Activated CD4-positive, CD25-positive, alpha-beta regulatory T cell treated with anti-CD3 and anti-CD28 coated beads, Interleukin-2, amount 50 U/mL, for 72 hours (primary cell): ENCODE measurements around the gene TPO.
A peak's percentile ranks its signal among the peaks of the same experiment; 100 is the strongest.
"Not testable (repeated sequence)": the region's sequence is repeated elsewhere in the genome, so short reads cannot be mapped to it uniquely, and the experiment has no call there.

ENCODE experiments used
- DNase-seq: peaks from one replicate; pipeline ENCODE4 v3.0.0; 2021

Gene TPO

DNA sequence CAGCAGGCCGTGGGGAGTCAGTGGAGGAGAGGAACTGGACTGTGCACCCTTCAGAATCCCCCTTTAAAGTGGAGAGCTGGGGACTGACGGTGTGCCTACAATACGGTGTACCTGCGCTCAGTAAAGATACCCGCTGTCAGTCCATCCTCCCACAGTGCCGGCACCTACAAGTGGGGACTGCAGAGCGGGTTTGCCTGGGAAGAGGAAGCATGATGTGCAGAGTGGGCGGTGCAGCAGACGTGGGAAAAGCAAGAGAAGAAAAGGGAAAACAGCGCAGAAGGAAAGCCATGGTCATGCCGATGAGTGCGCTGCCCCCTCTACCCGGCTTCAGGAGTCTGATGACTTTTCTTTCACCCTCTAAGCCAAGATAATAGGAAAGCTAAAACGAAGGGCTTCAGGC, 148.0 kb downstream of the TPO start:
- DNase-seq: no peak

DNA sequence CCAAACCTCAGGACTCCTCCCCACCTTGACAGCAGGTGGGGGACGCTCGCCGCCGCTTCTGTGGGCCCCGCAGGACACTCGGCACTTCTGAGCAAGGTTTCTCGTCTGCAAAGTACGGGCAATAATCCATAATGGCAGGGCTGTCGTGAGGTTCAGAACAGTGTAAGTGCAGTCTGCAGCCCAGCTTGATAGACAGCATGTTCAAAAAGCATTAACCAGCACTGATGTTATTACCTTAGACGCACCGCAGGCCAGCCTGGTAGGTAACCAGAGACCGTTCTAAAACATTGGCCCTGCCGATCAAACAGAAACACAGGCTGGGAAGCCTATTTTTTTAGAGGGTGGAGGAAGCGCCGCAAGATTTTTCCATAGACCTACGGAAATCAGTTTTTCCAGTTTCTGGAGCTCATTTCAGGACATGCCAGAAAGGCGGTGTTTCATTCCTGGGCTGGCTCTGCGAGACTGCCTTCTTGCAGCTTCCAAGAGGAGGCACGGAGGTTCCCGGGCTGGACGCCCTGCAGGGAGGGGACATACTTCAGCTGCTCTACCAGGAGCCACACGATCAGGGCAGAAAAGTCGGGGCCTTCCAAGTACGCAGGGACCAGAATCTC, 148.7 kb downstream of the TPO start:
- peak; percentile 17 for DNase-seq

DNA sequence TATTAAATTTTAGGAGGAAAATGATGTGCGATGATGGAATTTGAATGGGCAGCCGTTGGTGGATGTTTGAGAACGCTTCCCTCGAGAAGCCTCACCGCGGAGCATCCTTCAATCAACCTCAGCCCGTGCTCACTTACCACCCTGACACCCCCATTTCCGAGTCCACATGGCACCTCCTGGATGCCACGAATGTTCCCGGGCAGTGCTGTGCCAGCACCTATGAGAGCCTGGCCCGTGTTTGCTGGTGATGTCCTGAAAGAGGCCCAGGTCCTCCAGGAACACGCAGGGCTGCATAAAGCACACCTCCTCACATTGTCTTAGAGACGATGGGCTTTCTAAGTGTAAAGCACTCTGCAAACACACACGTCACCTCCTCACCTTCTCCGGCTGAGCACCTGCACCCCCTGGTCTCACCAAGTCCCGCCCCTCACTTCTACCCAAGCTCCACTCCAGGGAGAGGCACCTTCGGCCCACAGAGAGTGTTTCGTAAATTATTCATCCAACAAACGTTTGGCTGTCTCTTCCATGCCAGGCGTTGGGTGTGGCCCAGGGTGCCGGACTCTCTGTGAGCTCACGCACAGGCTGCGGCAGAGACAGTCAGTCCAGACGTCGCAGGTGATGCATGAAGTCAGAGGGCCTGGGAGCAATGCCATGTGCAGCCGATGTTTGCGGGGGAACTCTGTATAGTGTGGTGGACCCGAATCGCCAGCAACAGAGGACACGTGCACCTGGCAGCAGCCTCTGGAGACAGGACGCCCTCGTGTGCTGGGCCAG, 150.0 kb downstream of the TPO start:
- DNase-seq: peak; percentile 11

DNA sequence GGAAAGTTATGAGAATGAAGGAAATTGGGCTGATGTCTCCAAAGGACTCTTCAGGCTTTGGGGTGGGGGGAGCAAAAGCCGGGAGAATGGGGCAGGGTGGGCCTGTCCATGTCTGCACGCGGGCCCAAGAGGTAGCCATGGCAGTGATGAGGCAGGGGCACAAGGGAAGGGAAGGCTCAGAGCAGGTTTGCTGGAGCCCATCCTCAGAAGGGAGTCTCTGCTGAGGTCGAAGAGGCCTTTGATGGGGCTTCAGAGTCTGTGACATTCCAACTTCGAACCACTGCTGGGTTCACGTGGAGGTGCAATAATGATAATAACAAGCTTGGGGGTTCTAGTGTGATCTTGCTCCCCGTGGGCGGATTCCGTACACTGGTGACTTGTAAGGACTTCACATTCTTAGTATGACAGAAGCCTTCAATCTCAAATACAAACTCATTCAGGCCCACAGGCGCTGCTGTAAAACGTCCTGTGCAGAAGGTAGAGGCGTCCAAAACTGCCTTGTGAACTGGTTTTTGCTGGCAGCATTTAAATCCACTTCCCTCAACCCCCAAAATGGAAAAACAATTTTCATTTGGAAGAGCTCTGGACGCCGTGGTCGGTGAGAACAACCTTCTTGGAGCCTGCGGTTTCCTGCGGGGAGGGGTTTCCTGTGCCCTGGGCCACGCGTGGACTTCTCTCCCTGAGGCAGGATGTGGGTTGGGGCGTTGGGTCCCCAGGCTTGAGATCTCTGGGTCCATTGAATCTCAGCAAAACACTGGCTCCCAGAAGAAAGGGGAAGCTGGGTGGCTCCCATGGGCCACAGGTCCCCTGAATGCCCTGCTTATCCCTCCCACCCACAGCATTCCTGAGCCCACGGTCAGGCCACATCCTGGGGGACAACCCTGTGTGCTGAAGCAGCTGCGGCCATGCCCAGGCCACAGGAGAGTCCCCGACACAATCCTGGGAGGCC, 151.0 kb downstream of the TPO start:
- peak; percentile 29 for DNase-seq

DNA sequence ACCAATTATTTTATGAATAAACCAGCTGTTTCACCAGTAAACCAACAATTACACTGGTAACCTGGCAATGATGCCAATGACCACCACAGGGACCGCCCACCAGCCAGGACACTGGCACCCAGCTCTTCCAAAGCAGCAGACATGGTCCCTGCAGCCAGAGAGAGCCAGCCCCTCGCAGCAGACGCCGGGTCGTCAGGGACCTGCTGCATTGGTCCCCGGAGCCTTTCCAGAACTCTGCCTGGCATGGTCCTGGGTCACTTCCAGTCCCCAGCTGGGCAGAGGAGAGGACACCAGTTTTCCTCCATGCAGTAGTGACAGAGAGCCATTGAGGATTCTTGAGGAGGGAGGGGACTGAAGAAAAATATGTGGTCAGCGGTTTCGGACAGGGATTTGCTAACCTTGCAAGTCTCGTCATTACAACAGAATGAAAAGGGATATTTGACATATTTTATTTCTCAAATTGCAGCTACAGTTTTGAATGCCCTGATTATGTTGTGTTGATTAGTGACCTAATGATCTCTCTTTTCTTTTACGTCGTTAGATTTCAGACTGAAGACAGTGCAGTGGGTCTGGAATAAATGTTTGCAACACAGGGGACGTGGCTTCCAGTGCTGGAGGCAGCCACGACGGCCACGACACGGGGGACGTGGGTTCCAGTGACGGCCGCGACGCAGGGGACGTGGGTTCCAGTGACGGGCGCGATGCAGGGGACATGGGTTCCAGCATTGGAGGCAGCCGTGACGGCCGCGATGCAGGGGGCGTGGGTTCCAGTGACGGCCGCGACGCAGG, 154.5 kb downstream of the TPO start:
- peak; percentile 4 for DNase-seq

DNA sequence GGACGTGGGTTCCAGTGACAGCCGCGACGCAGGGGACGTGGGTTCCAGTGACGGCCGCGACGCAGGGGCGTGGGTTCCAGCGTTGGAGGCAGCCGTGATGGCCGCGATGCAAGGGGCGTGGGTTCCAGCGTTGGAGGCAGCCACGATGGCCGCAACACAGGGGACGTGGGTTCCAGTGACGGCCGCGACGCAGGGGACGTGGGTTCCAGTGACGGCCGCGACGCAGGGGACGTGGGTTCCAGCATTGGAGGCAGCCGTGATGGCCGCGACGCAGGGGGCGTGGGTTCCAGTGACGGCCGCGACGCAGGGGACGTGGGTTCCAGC, 155.0 kb downstream of the TPO start:
- peak; percentile 3 for DNase-seq

DNA sequence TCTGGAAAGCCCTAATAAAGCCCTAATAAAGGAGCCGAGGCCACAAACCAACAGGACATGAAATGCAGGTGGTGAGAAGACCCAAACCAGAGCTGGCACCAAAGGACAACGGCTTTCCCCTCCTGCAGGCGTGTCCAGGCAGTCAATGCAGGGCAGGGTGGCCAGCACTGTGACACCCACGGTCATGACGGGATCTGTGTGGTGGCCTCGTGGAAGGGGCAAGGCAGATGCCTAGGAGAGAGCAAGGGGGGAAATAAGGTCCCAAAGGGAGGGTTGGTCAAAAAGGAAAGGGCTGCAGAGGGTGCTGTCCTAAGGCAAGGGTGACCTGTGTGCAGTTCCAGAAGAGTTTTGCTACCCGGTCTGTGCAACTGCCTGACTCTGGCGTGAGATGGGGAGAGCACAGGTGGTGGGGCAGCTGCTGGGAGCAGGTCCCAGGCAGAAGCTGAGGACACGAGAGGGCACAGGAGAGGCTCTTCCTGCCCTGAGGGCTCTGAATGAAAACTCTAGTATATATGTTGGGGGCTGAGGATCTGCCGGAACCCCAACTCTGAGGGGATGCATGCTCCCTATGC, 156.7 kb downstream of the TPO start:
- peak; percentile 19 for DNase-seq

DNA sequence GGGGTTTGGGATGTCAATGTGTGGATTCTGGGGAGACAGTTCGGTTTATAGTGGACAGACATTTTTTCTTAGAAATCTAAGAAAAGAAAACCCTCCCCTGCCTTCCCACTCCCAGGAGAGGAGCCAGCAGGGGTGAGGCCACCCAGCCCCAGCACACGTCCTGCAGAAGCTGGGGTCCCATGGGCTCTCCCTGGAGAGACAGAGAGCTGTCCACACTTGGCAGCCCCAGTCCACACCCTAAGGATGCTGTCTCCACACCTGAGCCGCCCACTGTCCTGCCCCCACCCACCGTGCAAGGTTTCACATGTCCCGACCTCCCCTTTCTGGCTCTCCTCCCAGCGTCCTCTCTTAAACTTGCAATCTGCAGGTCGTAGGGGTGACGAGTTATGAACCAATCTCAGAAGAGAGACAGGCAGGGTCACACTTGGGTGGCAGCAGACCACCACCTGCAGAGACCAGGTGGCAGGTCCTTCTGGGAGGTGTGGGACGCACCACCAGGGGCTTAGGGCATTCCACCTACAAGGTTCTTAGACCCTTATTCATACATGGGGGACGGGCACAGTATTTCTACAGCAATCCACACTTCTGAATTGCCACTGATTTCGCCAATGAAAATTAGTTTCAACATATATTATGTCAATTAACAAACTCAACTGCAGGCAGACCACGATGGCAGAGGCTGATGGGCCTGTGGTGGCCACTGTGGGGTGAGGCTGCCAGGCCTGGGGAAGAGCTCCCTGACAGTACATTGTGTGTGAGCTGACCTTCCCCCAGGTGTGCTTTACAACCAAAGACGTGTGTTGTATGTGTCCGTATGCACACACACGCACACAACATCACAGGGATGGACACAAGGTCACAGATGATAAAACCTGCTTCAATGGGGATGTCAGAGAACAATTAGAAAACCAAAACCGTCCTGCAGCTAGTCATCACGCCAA, 158.5 kb downstream of the TPO start:
- DNase-seq: peak; percentile 12

DNA sequence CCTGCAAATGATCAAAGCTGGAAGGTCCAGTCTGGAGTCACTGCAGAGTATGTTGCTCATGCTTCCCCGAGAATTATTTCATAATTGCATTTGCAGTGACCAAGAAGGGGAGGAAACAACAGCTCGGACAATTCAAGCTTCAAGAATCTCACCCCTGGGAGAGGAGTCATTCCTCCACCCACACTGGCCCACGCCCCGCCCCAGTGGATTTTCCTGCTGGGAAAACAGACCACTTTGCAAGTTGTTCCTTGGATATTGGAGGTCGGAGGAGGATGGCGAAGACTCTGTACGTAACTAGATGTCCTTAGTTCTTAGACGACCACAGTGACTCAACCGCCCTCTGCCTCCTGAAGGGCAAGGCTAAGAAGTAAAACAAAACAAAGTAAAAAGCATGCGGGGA, 159.4 kb downstream of the TPO start:
- no peak for DNase-seq

DNA sequence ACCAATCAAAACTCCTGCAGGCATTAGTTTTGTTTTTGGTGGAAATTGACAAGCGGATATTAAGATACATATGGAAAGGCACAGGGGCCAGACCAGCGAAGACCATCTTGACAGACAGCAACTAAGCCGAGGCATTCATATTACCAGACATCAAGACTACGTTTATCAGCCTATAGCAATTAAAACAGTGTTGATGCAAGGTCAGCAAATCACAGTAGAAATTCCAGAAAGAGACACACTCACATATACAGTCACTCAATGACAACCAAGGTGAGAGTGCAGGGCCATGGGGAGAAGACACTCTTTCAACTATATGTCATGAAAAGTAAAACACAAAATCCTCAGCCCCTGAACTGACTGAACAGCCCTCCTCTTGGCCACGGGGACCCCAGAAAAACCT, 164.6 kb downstream of the TPO start:
- DNase-seq: no peak

DNA sequence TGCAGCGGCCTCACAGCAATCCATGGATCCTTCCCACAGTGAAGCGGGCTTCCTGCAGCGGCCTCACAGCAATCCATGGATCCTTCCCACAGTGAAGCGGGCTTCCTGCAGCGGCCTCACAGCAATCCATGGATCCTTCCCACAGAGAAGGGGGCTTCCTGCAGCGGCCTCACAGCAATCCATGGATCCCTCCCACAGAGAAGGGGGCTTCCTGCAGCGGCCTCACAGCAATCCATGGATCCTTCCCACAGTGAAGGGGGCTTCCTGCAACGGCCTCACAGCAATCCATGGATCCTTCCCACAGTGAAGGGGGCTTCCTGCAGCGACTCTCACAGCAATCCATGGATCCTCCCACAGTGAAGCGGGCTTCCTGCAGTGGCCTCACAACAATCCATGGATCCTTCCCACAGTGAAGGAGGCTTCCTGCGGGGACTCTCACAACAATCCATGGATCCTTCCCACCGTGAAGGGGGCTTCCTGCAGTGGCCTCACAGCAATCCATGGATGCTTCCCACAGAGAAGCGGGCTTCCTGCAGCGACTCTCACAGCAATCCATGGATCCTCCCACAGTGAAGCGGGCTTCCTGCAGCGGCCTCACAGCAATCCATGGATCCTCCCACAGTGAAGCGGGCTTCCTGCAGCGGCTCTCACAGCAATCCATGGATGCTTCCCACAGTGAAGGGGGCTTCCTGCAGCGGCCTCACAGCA, 168.1 kb downstream of the TPO start:
- DNase-seq: not testable (repeated sequence)

DNA sequence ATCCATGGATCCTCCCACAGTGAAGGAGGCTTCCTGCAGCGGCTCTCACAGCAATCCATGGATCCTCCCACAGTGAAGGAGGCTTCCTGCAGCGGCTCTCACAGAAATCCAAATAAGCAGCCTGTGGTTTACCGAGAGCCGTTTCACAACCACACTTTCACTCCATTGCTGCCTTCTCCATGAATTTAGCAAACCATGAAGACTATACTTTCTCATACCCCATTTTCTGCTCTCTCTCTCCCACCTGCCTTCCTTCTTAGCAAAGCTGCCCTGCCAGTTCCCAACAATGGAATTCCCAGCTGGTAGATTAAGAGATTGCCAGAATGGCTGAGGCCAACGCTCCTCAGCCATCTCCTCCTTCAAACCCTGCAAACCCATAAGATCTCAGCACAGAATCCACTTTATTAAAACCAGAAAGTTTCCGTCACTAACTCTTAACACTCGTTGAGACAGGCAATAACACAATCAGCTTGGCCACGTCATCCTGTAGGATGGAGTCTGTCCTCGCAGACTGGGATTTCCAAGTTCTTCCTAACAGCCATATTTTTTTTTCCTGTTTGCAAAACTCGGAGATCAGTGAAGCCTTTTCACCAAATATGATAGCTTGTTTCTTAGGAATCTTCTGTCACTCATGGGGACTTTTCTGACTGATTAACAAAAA, 168.8 kb downstream of the TPO start:
- DNase-seq: no peak

DNA sequence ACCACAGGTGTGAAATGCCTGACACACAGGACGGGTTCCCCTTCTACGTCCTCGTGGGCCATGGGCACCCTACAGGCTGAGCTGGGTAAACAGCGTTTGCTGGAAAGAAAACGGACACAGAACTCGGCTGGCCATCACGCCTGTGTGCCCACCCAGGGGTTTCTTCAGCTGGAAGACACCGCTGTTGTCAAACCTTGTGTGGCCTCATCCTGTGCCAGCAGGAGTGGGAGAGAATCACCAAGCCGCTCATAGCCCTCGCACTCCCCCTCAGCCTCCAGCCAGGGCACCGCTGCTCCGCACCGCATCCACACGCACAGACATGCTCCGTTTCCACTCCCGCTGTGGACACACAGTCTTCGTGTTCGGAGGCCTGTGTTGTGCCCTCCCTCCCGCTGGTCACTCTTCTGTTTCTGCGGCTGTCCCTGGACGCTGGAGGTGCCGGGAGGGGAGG, 169.7 kb downstream of the TPO start:
- no peak for DNase-seq

DNA sequence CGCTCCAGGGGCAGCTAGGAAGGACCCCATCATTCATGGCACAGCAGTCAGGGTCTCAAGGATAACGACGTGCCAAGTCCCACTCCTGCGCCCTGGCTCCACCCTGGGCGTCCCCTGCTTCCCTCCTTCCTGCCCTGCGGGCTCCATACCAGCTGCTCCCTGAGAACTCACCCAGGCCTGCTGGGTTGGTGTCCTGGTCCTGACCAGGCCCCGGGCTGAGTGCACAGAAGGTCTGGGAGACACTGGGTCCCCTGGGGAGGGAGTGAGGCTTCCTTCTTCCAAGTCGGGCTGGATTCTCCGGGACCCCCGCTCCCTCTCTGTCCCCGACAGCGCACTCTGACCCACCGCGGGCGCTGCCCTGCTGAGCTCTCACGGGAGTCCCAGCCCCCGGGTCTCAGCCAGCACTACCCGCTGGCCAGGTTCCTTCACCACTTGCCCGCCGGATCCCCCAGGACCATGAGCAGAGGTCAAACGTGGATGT, 170.8 kb downstream of the TPO start:
- DNase-seq: no peak

DNA sequence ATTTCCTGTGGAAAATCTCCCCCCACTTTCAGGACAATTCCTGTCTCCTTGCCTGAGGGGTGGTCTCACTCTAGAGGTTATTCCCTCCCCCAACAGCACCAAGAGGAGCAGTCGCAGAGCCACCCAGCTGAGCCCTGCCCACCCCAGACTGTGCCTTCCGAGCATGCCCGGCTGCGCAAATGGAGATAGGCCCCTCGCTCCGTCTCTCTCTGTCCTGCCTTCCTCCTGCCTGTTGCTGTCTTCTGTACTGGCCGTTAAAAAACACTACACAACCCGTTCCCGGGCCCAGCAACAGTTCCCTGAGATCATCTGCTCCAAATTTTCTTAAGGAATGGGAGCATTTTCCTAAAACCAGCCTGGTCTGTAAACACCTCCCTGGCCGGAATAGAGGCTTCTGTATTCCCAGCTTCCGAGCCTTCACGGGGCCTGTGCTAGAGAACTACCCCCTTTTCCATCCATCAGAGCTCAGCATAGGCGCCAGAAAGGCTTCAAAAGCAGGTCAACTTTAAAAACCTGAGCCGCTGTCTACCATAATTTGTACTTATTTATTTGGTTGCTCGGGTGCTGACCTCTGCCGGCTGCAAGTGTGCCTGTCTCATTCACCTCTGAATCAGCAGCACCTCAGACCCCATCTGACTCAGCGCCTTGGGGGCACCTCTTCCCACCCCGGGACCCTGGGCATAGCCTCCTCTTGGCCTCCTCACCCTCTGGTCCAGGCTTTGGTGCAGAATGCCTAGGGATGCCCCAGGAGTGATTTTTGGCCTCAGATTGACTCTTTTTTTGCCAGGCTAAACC, 171.6 kb downstream of the TPO start:
- DNase-seq: no peak

DNA sequence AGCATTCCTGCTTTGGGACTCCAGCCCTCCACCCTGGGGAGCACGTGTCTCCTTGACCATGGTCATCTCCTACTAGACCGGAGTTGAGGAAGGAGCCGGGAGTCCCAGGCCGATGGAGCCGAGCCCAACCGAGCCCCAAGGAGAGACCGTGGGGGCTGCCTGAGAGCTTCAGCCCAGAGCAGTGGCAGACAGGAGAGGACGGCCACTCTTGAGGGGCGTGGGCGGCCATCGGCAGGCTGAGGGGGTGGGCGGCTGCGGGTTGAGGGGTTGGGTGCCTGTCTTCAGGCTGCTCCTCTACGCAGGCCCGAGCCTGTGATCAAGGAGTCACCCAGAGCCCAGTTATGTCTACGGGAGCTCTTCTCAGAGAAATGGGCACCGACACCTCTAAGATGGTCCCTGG, 172.4 kb downstream of the TPO start:
- DNase-seq: no peak

DNA sequence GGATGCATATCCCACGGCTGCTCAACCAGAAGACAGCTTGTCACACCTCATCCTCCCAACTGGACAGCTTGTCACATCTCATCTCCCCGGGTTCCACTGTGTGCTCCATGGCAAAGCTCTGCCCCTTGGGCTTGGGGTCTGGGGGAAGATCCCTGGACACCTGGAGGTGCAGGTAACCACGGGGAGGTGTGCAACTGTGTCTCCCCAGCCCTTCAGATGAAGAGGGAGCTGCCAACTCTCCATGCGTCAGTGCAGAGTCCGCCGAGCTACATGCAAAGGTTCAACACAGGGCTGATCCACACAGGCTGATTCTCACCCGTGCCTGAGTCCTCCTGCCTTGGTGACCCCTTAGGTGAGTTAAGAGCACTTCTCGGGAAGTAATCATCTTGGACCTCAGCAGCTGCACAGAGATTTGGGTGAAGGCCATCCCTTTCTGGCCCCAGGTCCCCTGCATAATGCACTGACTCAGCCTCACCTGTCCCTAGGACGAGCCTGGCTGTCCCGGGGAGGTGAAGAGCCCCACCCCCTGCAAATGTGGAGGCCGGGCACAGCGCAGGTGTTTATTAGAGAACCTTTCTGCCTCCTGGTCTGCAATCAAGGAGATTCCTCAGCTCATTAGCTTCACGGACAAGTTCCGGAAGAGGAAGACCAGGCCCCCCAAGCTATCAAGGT, 173.1 kb downstream of the TPO start:
- DNase-seq: no peak
